H1 (cell line): ENCODE data around the gene PLA2G2E. TPM values are rescaled to one million over a fixed set of nuclear protein-coding genes. Genes with fewer than 3 reads are reported as not detected.

Experiments used
- CTCF ChIA-PET: fragments of 300-600 bp; sonication (Branson Sonifier 250); formaldehyde crosslinking; loops from one replicate; lab custom pipeline; 2021; ENCODE audit not compliant: partially characterized antibody; lab: Charles Lee
- POLR2A ChIA-PET: fragments of 300-600 bp; sonication (Branson Sonifier 250); formaldehyde crosslinking; loops from one replicate; lab custom pipeline; 2021; ENCODE audit warnings: inconsistent platforms; ENCODE audit not compliant: partially characterized antibody; lab: Charles Lee
- DNase-seq, 2 experiments: peaks; one replicate each; pipeline versions ENCODE4 v3.0.0 to v3.0.0-alpha.2; 2010 to 2022; ENCODE audit warnings: low spot score in 2 of 2, low read depth in 1 of 2, mixed read lengths in 1 of 2
- FAIRE-seq: peaks from 2 replicates; lab custom pipeline; 2011; peaks lifted over from hg19 to GRCh38; lab: Jason Lieb, UNC
- H2AFZ ChIP-seq: 2 replicates; pipeline ENCODE4 v1.8.1; 2012; ENCODE audit warnings: low read length, inconsistent platforms
- H2AK5ac ChIP-seq: 2 replicates; pipeline ENCODE4 v1.6.1; 2013; ENCODE audit warnings: low read depth, low read length
- H2BK120ac ChIP-seq: replicated peaks from 2 replicates; pipeline ENCODE3; 2013; ENCODE audit warnings: low read depth, low read length, inconsistent platforms
- H2BK12ac ChIP-seq: 2 replicates; pipeline ENCODE4 v1.6.1; 2013; ENCODE audit warnings: low read depth, low read length
- H2BK15ac ChIP-seq: 2 replicates; pipeline ENCODE4 v1.6.1; 2013; ENCODE audit warnings: low read length
- H2BK20ac ChIP-seq: 2 replicates; pipeline ENCODE4 v1.6.1; 2013; ENCODE audit warnings: low read length
- H2BK5ac ChIP-seq: 2 replicates; pipeline ENCODE4 v1.6.1; 2013; ENCODE audit warnings: low read depth, low read length
- H3K14ac ChIP-seq: 2 replicates; pipeline ENCODE4 v1.6.1; 2013; ENCODE audit warnings: inconsistent platforms; ENCODE audit not compliant: insufficient read length
- H3K18ac ChIP-seq: 2 replicates; pipeline ENCODE4 v1.6.1; 2013; ENCODE audit warnings: low read length; ENCODE audit errors: extremely low read depth
- H3K23ac ChIP-seq: 2 replicates; pipeline ENCODE4 v1.6.1; 2013; ENCODE audit warnings: inconsistent platforms; ENCODE audit not compliant: insufficient read length
- H3K23me2 ChIP-seq: 2 replicates; pipeline ENCODE4 v1.6.1; 2013; ENCODE audit warnings: low read depth, low read length
- H3K27ac ChIP-seq: 2 replicates; pipeline ENCODE4 v1.6.1; 2011; ENCODE audit warnings: low read depth, low read length, inconsistent platforms
- H3K27me3 ChIP-seq, 4 experiments: replicated peaks in 1 of 4; 1 replicate in 1 of 4; 2 replicates in 3 of 4; pipeline versions ENCODE4 v1.6.1 to v1.8.1; 2011 to 2013; ENCODE audit warnings: low read length in 3 of 4, mild to moderate bottlenecking in 3 of 4, inconsistent platforms in 2 of 4, mixed read lengths in 2 of 4, moderate library complexity in 1 of 4; ENCODE audit not compliant: control insufficient read depth in 3 of 4, insufficient read depth in 3 of 4; ENCODE audit errors: extremely low read depth in 1 of 4
- H3K36me3 ChIP-seq, 4 experiments: 2 replicates each; pipeline versions ENCODE4 v1.6.1 to v1.8.1; 2011 to 2013; ENCODE audit warnings: mild to moderate bottlenecking in 4 of 4, low read length in 3 of 4, moderate library complexity in 2 of 4, control low read depth in 1 of 4, inconsistent platforms in 1 of 4; ENCODE audit not compliant: insufficient read depth in 4 of 4, control insufficient read depth in 2 of 4
- H3K4ac ChIP-seq: replicated peaks from 2 replicates; pipeline ENCODE3; 2013; ENCODE audit warnings: low read length, low read depth, mixed read lengths, inconsistent platforms; ENCODE audit not compliant: insufficient read length
- H3K4me1 ChIP-seq, 4 experiments: replicated peaks in 1 of 4; 1 replicate in 1 of 4; 2 replicates in 3 of 4; pipeline versions ENCODE4 v1.6.1 to v1.8.1; 2011 to 2013; ENCODE audit warnings: low read length in 3 of 4, inconsistent platforms in 2 of 4, mixed read lengths in 1 of 4; ENCODE audit not compliant: insufficient read depth in 4 of 4, control insufficient read depth in 3 of 4
- H3K4me2 ChIP-seq, 2 experiments: 2 replicates each; pipeline versions ENCODE4 v1.6.1 to v1.8.1; 2011 to 2013; ENCODE audit warnings: low read depth in 2 of 2, low read length in 2 of 2, control low read depth in 1 of 2, inconsistent platforms in 1 of 2, mild to moderate bottlenecking in 1 of 2; ENCODE audit not compliant: insufficient read depth in 1 of 2
- H3K4me3 ChIP-seq, 4 experiments: fragments of 200-600, 300-600 bp in 1 of 4; sonication (generic), shearing (Covaris generic), sonication (Bioruptor Twin) in 1 of 4; 2 replicates each; pipeline versions ENCODE4 v1.5.1 to v1.8.1; 2011 to 2016; ENCODE audit warnings: low read length in 4 of 4, low read depth in 3 of 4, control low read depth in 2 of 4, inconsistent platforms in 2 of 4, mild to moderate bottlenecking in 2 of 4, mixed read lengths in 1 of 4, moderate library complexity in 1 of 4; ENCODE audit not compliant: insufficient read depth in 2 of 4; ENCODE audit errors: extremely low read depth in 1 of 4
- H3K56ac ChIP-seq: replicated peaks from 2 replicates; pipeline ENCODE3; 2013; ENCODE audit warnings: low read depth, mild to moderate bottlenecking, mixed read lengths, low read length, inconsistent platforms; ENCODE audit not compliant: insufficient read length
- H3K79me1 ChIP-seq: 2 replicates; pipeline ENCODE4 v1.6.1; 2013; ENCODE audit warnings: low read depth, low read length, control low read depth
- H3K79me2 ChIP-seq, 2 experiments: 2 replicates each; pipeline versions ENCODE4 v1.6.1 to v1.8.1; 2012 to 2013; ENCODE audit warnings: low read length in 2 of 2, mild to moderate bottlenecking in 2 of 2, inconsistent platforms in 1 of 2; ENCODE audit not compliant: insufficient read depth in 2 of 2, control insufficient read depth in 1 of 2
- H3K9ac ChIP-seq, 4 experiments: replicated peaks in 1 of 4; 1 replicate in 1 of 4; 2 replicates in 3 of 4; pipeline versions ENCODE4 v1.6.1 to v1.8.1; 2011 to 2013; ENCODE audit warnings: low read depth in 3 of 4, low read length in 3 of 4, control low read depth in 2 of 4, mild to moderate bottlenecking in 2 of 4, moderate library complexity in 2 of 4, inconsistent platforms in 1 of 4; ENCODE audit errors: extremely low read depth in 1 of 4
- H3K9me3 ChIP-seq, 2 experiments: 2 replicates each; pipeline versions ENCODE4 v1.6.1 to v1.8.1; 2012 to 2013; ENCODE audit warnings: mild to moderate bottlenecking in 2 of 2, moderate library complexity in 2 of 2, control low read depth in 1 of 2, inconsistent platforms in 1 of 2, low read depth in 1 of 2, low read length in 1 of 2, mixed read lengths in 1 of 2; ENCODE audit not compliant: insufficient read depth in 2 of 2
- H4K20me1 ChIP-seq, 2 experiments: replicated peaks in 1 of 2; 2 replicates each; pipeline versions ENCODE3 to v1.8.1; 2011 to 2013; ENCODE audit warnings: inconsistent platforms in 2 of 2, low read length in 2 of 2, mild to moderate bottlenecking in 1 of 2; ENCODE audit not compliant: insufficient read depth in 2 of 2, control insufficient read depth in 1 of 2
- H4K5ac ChIP-seq: 2 replicates; pipeline ENCODE4 v1.6.1; 2013; ENCODE audit warnings: low read length, low read depth, mixed read lengths, inconsistent platforms; ENCODE audit not compliant: insufficient read length
- H4K8ac ChIP-seq: 2 replicates; pipeline ENCODE4 v1.8.0; 2013; ENCODE audit warnings: mild to moderate bottlenecking, moderate library complexity, low read length, inconsistent platforms; ENCODE audit not compliant: insufficient read depth; ENCODE audit errors: extremely low read depth
- H4K91ac ChIP-seq: replicated peaks from 2 replicates; pipeline ENCODE3; 2013; ENCODE audit warnings: low read length, mixed read lengths, inconsistent platforms; ENCODE audit not compliant: insufficient read length
- CBX5 ChIP-seq: fragments of 300-800, 300-1000 bp; sonication (generic); IDR thresholded peaks from 2 replicates; pipeline ENCODE4 v1.7.1; 2016; ENCODE audit warnings: antibody characterized with exemption, low read length, low read depth
- CEBPB ChIP-seq: IDR thresholded peaks from 2 replicates; pipeline ENCODE4 v1.6.1; 2012; ENCODE audit warnings: low read depth, low read length
- CHD1 ChIP-seq: IDR thresholded peaks from 2 replicates; pipeline ENCODE4 v1.6.1; 2012; ENCODE audit warnings: low read depth, low read length, improper control_type of control experiment
- CHD2 ChIP-seq: IDR thresholded peaks from 2 replicates; pipeline ENCODE4 v1.6.1; 2012; ENCODE audit warnings: low read length, improper control_type of control experiment
- E2F6 ChIP-seq: IDR thresholded peaks from 2 replicates; pipeline ENCODE4 v1.6.1; 2012; ENCODE audit warnings: inconsistent platforms
- MAX ChIP-seq: IDR thresholded peaks from 2 replicates; pipeline ENCODE4 v1.6.1; 2012; ENCODE audit warnings: inconsistent platforms
- RNF2 ChIP-seq: fragments of 200-900, 300-1000 bp; sonication (generic); IDR thresholded peaks from 2 replicates; pipeline ENCODE4 v1.7.1; 2016; ENCODE audit warnings: borderline replicate concordance, low read depth, mild to moderate bottlenecking, antibody characterized with exemption, low read length; ENCODE audit not compliant: poor library complexity, severe bottlenecking; ENCODE audit errors: missing control alignments
- SAP30 ChIP-seq: fragments of 300-600 bp; sonication (generic); IDR thresholded peaks from 2 replicates; pipeline ENCODE4 v1.7.1; 2012; ENCODE audit warnings: low read length, moderate library complexity, mild to moderate bottlenecking, inconsistent platforms; ENCODE audit not compliant: insufficient read depth, insufficient replicate concordance
- TBP ChIP-seq: IDR thresholded peaks from 2 replicates; pipeline ENCODE4 v1.6.1; 2011; ENCODE audit warnings: low read depth, low read length, improper control_type of control experiment
- WGBS, 2 experiments: shearing (Covaris generic) in 1 of 2; methylation state at CpG; one replicate each; pipeline versions ENCODE4 v1.1.6 to v1.1.7; 2013 to 2015; ENCODE audit warnings: low lambda C conversion rate in 2 of 2, mixed read lengths in 2 of 2, inconsistent platforms in 1 of 2, low coverage in 1 of 2, missing lambda C conversion rate in 1 of 2; ENCODE audit not compliant: insufficient replicate concordance in 2 of 2, insufficient coverage in 1 of 2, insufficient read length in 1 of 2; ENCODE audit errors: extremely low coverage in 1 of 2, missing lambda C conversion rate in 1 of 2; 5-methylcytosine and 5-hydroxymethylcytosine counted together
- polyA plus RNA-seq, 7 experiments: library from polyadenylated mRNA; depleted of rRNA in 3 of 7; stranded (reverse) in 5 of 7; unstranded in 2 of 7; fragments of >200 nt in 5 of 7; fragments of 200-250 nt in 2 of 7; gene quantifications; 1 replicate in 5 of 7; 2 replicates in 1 of 7; 4 replicates in 1 of 7; pipeline versions ENCODE4 v1.2.1 to v1.2.3, GENCODE V29; 2011 to 2013; ENCODE audit warnings: missing spikeins in 2 of 7, mixed read lengths in 2 of 7
- total RNA-seq: library from RNA; stranded (reverse); fragmentation: NEBNext Ultra II Directional; extraction: Animal tissue kit (Norgen Biotek cat#: 25700); gene quantifications from 2 replicates; pipeline ENCODE4 v1.2.1, GENCODE V29; 2021
- TF ChIP-seq, protein P1 (sequence below): IDR thresholded peaks from 2 replicates; pipeline ENCODE4 v1.6.1; 2011; ENCODE audit warnings: low read depth, mild to moderate bottlenecking, low read length; ENCODE audit not compliant: insufficient read depth

PLA2G2E gene
- total and polyA plus RNA-seq, 2 of the 8 experiments (the other 6 are each of a cell fraction or from before 2014, with no cell fraction given), result not detected

- no peak overlapping the region for H3K4ac ChIP-seq
- H3K23ac ChIP-seq, result no peak overlapping the region
- no peak overlapping the region for H2AK5ac ChIP-seq
- H3K36me3 ChIP-seq, result no peaks in the 10 kb centered on the region
- no peak overlapping the region for H3K14ac ChIP-seq
- no peak overlapping the region for H2BK15ac ChIP-seq
- no peak overlapping the region for H2BK5ac ChIP-seq
- no peak overlapping the region for H4K8ac ChIP-seq
- H2BK12ac ChIP-seq, result no peak overlapping the region
- no peak overlapping the region for H3K4me2 ChIP-seq
- H3K79me1 ChIP-seq, result no peaks in the 10 kb centered on the region
- no peak overlapping the region for H4K91ac ChIP-seq
- H4K5ac ChIP-seq, result no peak overlapping the region
- no peak for TF ChIP-seq TBP
- no peak for TF ChIP-seq SAP30
- TF ChIP-seq CBX5, result no peak
- no peak for TF ChIP-seq CHD1
- no peak for TF ChIP-seq CHD2
- TF ChIP-seq RNF2, result no peak
- TF ChIP-seq, protein P1, sequence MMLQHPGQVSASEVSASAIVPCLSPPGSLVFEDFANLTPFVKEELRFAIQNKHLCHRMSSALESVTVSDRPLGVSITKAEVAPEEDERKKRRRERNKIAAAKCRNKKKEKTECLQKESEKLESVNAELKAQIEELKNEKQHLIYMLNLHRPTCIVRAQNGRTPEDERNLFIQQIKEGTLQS, result no peak
- TF ChIP-seq CEBPB, result no peak
- no peak for TF ChIP-seq E2F6
- TF ChIP-seq MAX, result no peak
- TF ChIP-seq, all 59 proteins: peak for 0
- Histone ChIP-seq H2BK20ac (no peak overlapping the region), H3K9me3 (peaks cover 12 to 14% of the 10 kb centered on the region in 2 experiments), H3K56ac (no peak overlapping the region), H3K23me2 (no peaks in the 10 kb centered on the region; the same call in 1 of the 2 replicates), H2BK120ac (no peak overlapping the region), H3K27me3 (no peaks in the 10 kb centered on the region), H3K4me3 (no peak overlapping the region), H3K18ac (no peak overlapping the region), H3K27ac (no peak overlapping the region), H2AFZ (no peak overlapping the region), H3K9ac (no peak overlapping the region), H3K79me2 (no peaks in the 10 kb centered on the region), H4K20me1 (no peaks in the 10 kb centered on the region), H3K4me1 (peaks cover 0 to 3% (median 0%) of the 10 kb centered on the region in 4 experiments; a peak in 1 of 7 replicates)
- DNase-seq (no peak), FAIRE-seq (no peak)
- POLR2A ChIA-PET, result no interaction called here
- CTCF ChIA-PET, result interaction anchor here (1.1 to 2.0 kb wide), 4 partner anchors 9 to 270 kb away, joined by 3 to 4 read pairs (median 4); no protein-coding TSS in a partner anchor
- 77% methylated on average over 8 of the region's 8 CpGs; no CpG with 5 or more reads in 1 of the 2 experiments for WGBS, 2 experiments
These were observed 3.1 kb upstream of the PLA2G2E start for GRCh38 chr1:19926296-19927129.
